ENCODE measurements around the gene ST6GALNAC5.

DNA sequence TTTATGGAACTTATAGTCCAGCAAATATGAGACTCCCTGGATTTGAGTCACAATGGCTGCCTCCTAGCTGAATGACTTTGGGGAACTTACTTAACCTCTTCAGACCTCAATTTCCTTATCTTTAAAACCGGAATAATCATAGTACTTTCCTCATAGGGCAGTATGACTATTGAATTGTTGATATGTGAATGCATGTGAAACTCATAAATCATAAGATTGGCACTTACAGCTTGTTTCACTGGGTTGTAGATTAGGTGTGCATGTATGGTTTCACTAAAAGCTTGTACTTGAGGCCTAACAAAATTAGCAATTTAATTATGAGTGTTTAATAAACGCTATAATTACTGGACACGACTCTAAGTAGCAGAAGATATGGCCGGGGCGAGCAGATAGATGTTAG lies 72.5 kb downstream of the ST6GALNAC5 start:
- TF ChIP-seq, protein P1, sequence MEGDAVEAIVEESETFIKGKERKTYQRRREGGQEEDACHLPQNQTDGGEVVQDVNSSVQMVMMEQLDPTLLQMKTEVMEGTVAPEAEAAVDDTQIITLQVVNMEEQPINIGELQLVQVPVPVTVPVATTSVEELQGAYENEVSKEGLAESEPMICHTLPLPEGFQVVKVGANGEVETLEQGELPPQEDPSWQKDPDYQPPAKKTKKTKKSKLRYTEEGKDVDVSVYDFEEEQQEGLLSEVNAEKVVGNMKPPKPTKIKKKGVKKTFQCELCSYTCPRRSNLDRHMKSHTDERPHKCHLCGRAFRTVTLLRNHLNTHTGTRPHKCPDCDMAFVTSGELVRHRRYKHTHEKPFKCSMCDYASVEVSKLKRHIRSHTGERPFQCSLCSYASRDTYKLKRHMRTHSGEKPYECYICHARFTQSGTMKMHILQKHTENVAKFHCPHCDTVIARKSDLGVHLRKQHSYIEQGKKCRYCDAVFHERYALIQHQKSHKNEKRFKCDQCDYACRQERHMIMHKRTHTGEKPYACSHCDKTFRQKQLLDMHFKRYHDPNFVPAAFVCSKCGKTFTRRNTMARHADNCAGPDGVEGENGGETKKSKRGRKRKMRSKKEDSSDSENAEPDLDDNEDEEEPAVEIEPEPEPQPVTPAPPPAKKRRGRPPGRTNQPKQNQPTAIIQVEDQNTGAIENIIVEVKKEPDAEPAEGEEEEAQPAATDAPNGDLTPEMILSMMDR (IDR thresholded peaks at IDR 0.05; ENCODE audit: extremely low read depth in 1 of 2, insufficient read depth in 1 of 2, low read depth in 1 of 2, low read length in 2 of 2) = no peak
- TF ChIP-seq MYC (IDR thresholded peaks at IDR 0.05; ENCODE audit: low read depth, low read length) (no peak), POLR2A (IDR thresholded peaks at IDR 0.05; ENCODE audit: low read depth, low read length) (no peak), EZH2 (IDR thresholded peaks at IDR 0.05; ENCODE audit: borderline replicate concordance, low read depth, low read length, severe bottlenecking) (no peak), POLR2AphosphoS5 (IDR thresholded peaks at IDR 0.05; ENCODE audit: insufficient read depth, low read depth, low read length) (no peak), GATA2 (IDR thresholded peaks at IDR 0.05; ENCODE audit: insufficient read depth, insufficient read length, low read depth, low read length) (no peak), JUN (IDR thresholded peaks at IDR 0.05; ENCODE audit: borderline replicate concordance, insufficient read depth, insufficient read length, low read depth) (no peak), FOS (IDR thresholded peaks at IDR 0.05; ENCODE audit: borderline replicate concordance, insufficient read depth, low read length) (no peak)
- TF ChIP-seq, protein P2, sequence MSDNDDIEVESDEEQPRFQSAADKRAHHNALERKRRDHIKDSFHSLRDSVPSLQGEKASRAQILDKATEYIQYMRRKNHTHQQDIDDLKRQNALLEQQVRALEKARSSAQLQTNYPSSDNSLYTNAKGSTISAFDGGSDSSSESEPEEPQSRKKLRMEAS (IDR thresholded peaks at IDR 0.05; ENCODE audit: insufficient read depth, insufficient read length) = no peak

All from endothelial cell of umbilical vein (primary cell).